Measurements from ENCODE around the gene THAP11. TPM values are rescaled to one million over a fixed set of nuclear protein-coding genes. Genes with fewer than 3 reads are reported as not detected.

THAP11 gene
- polyA plus RNA-seq, 3 donors, result 17.6 to 84.2 (median 52.5) TPM

- under 1% methylated on average over 67 of the region's 67 CpGs for WGBS (ENCODE audit: insufficient coverage)
- peaks cover 32% of the 10 kb centered on the region for H4K20me1 ChIP-seq (ENCODE audit: insufficient read depth, low read length)
- H3K4me3 Mint-ChIP-seq, result peak overlapping the region; percentile 94 to 96
- H3K36me3 Mint-ChIP-seq, result peaks cover 4 to 5% of the 10 kb centered on the region in 2 donors
- peak overlapping the region; percentile 98 for H3K4me2 ChIP-seq (replicated peaks; ENCODE audit: extremely low read depth, low read length, poor library complexity, severe bottlenecking)
- DNase-seq, result peak; percentile 37 to 51 (median 37)
- no peaks in the 10 kb centered on the region for H3K9me3 ChIP-seq (replicated peaks in 1 of 2; ENCODE audit: control insufficient read depth in 1 of 2, insufficient read depth in 1 of 2, low read length in 2 of 2)
- peaks cover 43% of the 10 kb centered on the region for H3K79me2 ChIP-seq (ENCODE audit: insufficient read depth, low read length)
- peak overlapping the region; percentile 91 for H2AFZ ChIP-seq (ENCODE audit: insufficient read depth, low read depth, low read length, poor library complexity, severe bottlenecking)
- H3K27ac Mint-ChIP-seq, result peak overlapping the region; percentile 60 to 93 (median 87)
- peaks cover 45 to 53% of the 10 kb centered on the region in 2 donors for H3K4me1 ChIP-seq (ENCODE audit: control insufficient read depth in 1 of 2, insufficient read depth in 2 of 2, low read length in 2 of 2)
- H3K4me1 Mint-ChIP-seq, result peaks cover 43% of the 10 kb centered on the region
- TF ChIP-seq CTCF (IDR thresholded peaks at IDR 0.05), result peak; percentile 11
- no peaks in the 10 kb centered on the region for H3K27me3 ChIP-seq (ENCODE audit: control insufficient read depth in 2 of 2, insufficient read depth in 2 of 2, low read length in 2 of 2)
- peaks cover 0 to 3% (median 0%) of the 10 kb centered on the region in 7 donors for H3K9me3 Mint-ChIP-seq
- H3K27ac ChIP-seq (ENCODE audit: low read depth in 1 of 2, low read length in 2 of 2), result peak overlapping the region; percentile 37 to 85
- H3K4me3 ChIP-seq (replicated peaks in 1 of 3; ENCODE audit: low read depth in 2 of 3, low read length in 3 of 3), result peak overlapping the region; percentile 51 to 85 (median 66)
- H3K9ac ChIP-seq (ENCODE audit: insufficient read depth, low read length, poor library complexity, severe bottlenecking), result peak overlapping the region; percentile 66
- H3K36me3 ChIP-seq (replicated peaks in 1 of 2; ENCODE audit: control insufficient read depth in 1 of 2, insufficient read depth in 2 of 2, low read length in 2 of 2), result no peaks in the 10 kb centered on the region
- peaks cover 0 to 2% (median 1%) of the 10 kb centered on the region in 3 donors for H3K27me3 Mint-ChIP-seq (ENCODE audit: low read depth in 3 of 3)
- intact Hi-C loops (cut with micrococcal nuclease), result loop anchor here (2.0 to 10.0 kb wide), 2 partner anchors 30 to 178 kb away; partner anchors contain the start of genes ACD (in 1 of the 2), C16orf86 (in 1 of the 2), EDC4 (in 1 of the 2) and ENKD1 (in 1 of the 2)
Measured at GRCh38 chr16:67842509-67843342, 606 bp downstream of the THAP11 start.

- peaks cover 0 to 3% (median 0%) of the 10 kb centered on the region in 7 donors for H3K9me3 Mint-ChIP-seq
- H4K20me1 ChIP-seq (ENCODE audit: insufficient read depth, low read length), result peaks cover 39% of the 10 kb centered on the region
- H3K27ac Mint-ChIP-seq, result peak overlapping the region in 6 of 7 donors; percentile 63 to 93 (median 86)
- no peak for TF ChIP-seq CTCF (IDR thresholded peaks at IDR 0.05)
- no peaks in the 10 kb centered on the region for H3K9me3 ChIP-seq (replicated peaks in 1 of 2; ENCODE audit: control insufficient read depth in 1 of 2, insufficient read depth in 1 of 2, low read length in 2 of 2)
- intact Hi-C loops (cut with micrococcal nuclease), result loop anchor here (2.0 to 10.0 kb wide), 2 partner anchors 29 to 179 kb away; partner anchors contain the start of genes ACD (in 1 of the 2), C16orf86 (in 1 of the 2), EDC4 (in 1 of the 2) and ENKD1 (in 1 of the 2)
- 30% methylated on average over 11 of the region's 11 CpGs for WGBS (ENCODE audit: insufficient coverage)
- H3K4me3 ChIP-seq (replicated peaks in 1 of 3; ENCODE audit: low read depth in 2 of 3, low read length in 3 of 3), result peak overlapping the region; percentile 51 to 85 (median 66)
- no peak for DNase-seq
- H3K4me1 Mint-ChIP-seq, result peaks cover 50% of the 10 kb centered on the region
- peaks cover 4 to 5% of the 10 kb centered on the region in 2 donors for H3K36me3 Mint-ChIP-seq
- H3K36me3 ChIP-seq (replicated peaks in 1 of 2; ENCODE audit: control insufficient read depth in 1 of 2, insufficient read depth in 2 of 2, low read length in 2 of 2), result no peaks in the 10 kb centered on the region
- peak overlapping the region; percentile 94 to 96 for H3K4me3 Mint-ChIP-seq
- peak overlapping the region; percentile 98 for H3K4me2 ChIP-seq (replicated peaks; ENCODE audit: extremely low read depth, low read length, poor library complexity, severe bottlenecking)
- H3K4me1 ChIP-seq (ENCODE audit: control insufficient read depth in 1 of 2, insufficient read depth in 2 of 2, low read length in 2 of 2), result peaks cover 52 to 60% of the 10 kb centered on the region in 2 donors
- H3K27ac ChIP-seq (ENCODE audit: low read depth in 1 of 2, low read length in 2 of 2), result peak overlapping the region; percentile 37 to 85
- peaks cover 49% of the 10 kb centered on the region for H3K79me2 ChIP-seq (ENCODE audit: insufficient read depth, low read length)
- no peaks in the 10 kb centered on the region for H3K27me3 ChIP-seq (ENCODE audit: control insufficient read depth in 2 of 2, insufficient read depth in 2 of 2, low read length in 2 of 2)
- H2AFZ ChIP-seq (ENCODE audit: insufficient read depth, low read depth, low read length, poor library complexity, severe bottlenecking), result peak overlapping the region; percentile 91
- H3K27me3 Mint-ChIP-seq (ENCODE audit: low read depth in 3 of 3), result peaks cover 0 to 1% (median 0%) of the 10 kb centered on the region in 3 donors
- peak overlapping the region; percentile 66 for H3K9ac ChIP-seq (ENCODE audit: insufficient read depth, low read length, poor library complexity, severe bottlenecking)
Measured at GRCh38 chr16:67843343-67843765, 1.2 kb downstream of the THAP11 start.
